CD4-positive, alpha-beta T cell treated with Interleukin-12 subunit alpha and Interleukin-12 subunit beta, for 1 hour (primary cell): ENCODE results near the gene PCSK7.
"Not testable (repeated sequence)": the region's sequence is repeated elsewhere in the genome, so short reads cannot be mapped to it uniquely, and the experiment has no call there.

Experiments used
- DNase-seq: peaks from one replicate; pipeline ENCODE4 v3.0.0-alpha.2; 2020

The PCSK7 gene

GRCh38 chr11:117231842-117232091 lies at the start of gene PCSK7:
Gene PCSK7, minus strand, starts transcription at chr11:117232073. Its CDS starts 2,229 bp downstream, at chr11:117229844.
- no peak for DNase-seq

GRCh38 chr11:117281159-117281558 lies 49.3 kb upstream of the PCSK7 start:
- DNase-seq: no peak

- peak; percentile 36 for DNase-seq
Measured at GRCh38 chr11:117279711-117280376, 48.0 kb upstream of the PCSK7 start.

GRCh38 chr11:117278347-117278746 lies 46.5 kb upstream of the PCSK7 start:
- no peak for DNase-seq

GRCh38 chr11:117273550-117274289 lies 41.8 kb upstream of the PCSK7 start:
- no peak for DNase-seq

- DNase-seq: not testable (repeated sequence)
Measured at GRCh38 chr11:117272175-117272574, 40.3 kb upstream of the PCSK7 start.

GRCh38 chr11:117271208-117271607 lies 39.3 kb upstream of the PCSK7 start:
- DNase-seq: no peak

- DNase-seq: no peak
Measured at GRCh38 chr11:117269856-117270255, 38.0 kb upstream of the PCSK7 start.

GRCh38 chr11:117265745-117266144 lies 33.9 kb upstream of the PCSK7 start:
- DNase-seq: no peak

GRCh38 chr11:117264624-117265323 lies 32.9 kb upstream of the PCSK7 start:
- not testable (repeated sequence) for DNase-seq

- no peak for DNase-seq
Measured at GRCh38 chr11:117259417-117259816, 27.5 kb upstream of the PCSK7 start.

GRCh38 chr11:117258576-117258975 lies 26.7 kb upstream of the PCSK7 start:
- no peak for DNase-seq

GRCh38 chr11:117256573-117256972 lies 24.7 kb upstream of the PCSK7 start:
- DNase-seq: no peak

- DNase-seq: no peak
Measured at GRCh38 chr11:117255966-117256365, 24.1 kb upstream of the PCSK7 start.

- DNase-seq: no peak
Measured at GRCh38 chr11:117251506-117251905, 19.6 kb upstream of the PCSK7 start.

- no peak for DNase-seq
Measured at GRCh38 chr11:117249571-117249970, 17.7 kb upstream of the PCSK7 start.

GRCh38 chr11:117248341-117248740 lies 16.5 kb upstream of the PCSK7 start:
- DNase-seq: no peak

- DNase-seq: no peak
Measured at GRCh38 chr11:117239295-117239694, 7.4 kb upstream of the PCSK7 start.

GRCh38 chr11:117238221-117238620 lies 6.3 kb upstream of the PCSK7 start:
- DNase-seq: no peak

- DNase-seq: no peak
Measured at GRCh38 chr11:117232911-117233409, 1.1 kb upstream of the PCSK7 start.

- peak; percentile 86 for DNase-seq
Measured at GRCh38 chr11:117232092-117232878, 412 bp upstream of the PCSK7 start, which contains the start of gene RNF214. Gene RNF214, plus strand, starts transcription at chr11:117232671. Its CDS starts 1,602 bp downstream, at chr11:117234273.

- DNase-seq: no peak
Measured at GRCh38 chr11:117230999-117231841, 653 bp downstream of the PCSK7 start.
